ENCODE results near the gene CAD.

Gene CAD

DNA sequence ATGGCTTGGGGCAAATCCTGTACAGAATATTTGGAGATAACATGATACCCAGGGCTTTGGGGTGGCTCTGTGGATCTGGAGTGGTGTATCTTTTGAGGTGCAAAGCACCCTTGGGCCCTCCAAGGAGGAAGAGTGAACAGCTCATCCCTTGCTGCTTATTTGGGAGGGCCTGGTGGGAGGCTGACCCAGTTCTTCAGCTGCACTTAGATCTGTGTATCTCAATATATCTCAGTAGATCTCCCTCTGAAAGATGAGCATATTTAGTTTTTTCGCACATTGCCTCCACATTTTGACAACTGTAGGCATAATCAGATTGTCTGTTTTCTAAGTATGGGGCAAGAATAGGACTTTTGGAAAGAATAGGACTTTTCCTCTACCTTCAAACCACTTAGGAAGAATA lies 67.8 kb downstream of the CAD start:
- DNase-seq, result no peak

DNA sequence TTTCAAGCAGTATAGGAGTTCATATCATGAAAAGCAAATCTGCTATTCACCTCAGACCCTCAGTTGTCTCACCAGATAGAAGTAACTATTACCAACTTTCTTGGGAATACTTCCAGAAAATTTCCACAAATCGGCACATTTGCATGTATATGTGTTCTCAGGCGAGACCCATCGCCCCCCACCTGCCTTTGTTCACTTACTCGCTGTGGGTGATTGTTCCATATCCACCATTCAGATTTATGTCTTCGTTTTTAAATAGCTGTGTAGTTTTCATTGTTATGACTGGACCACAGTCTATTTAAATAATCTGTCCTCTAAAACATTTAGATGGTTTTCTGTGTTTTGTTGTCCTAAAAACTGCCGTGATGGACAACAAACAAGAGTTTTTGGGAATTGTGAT lies 68.3 kb downstream of the CAD start:
- DNase-seq, result no peak

DNA sequence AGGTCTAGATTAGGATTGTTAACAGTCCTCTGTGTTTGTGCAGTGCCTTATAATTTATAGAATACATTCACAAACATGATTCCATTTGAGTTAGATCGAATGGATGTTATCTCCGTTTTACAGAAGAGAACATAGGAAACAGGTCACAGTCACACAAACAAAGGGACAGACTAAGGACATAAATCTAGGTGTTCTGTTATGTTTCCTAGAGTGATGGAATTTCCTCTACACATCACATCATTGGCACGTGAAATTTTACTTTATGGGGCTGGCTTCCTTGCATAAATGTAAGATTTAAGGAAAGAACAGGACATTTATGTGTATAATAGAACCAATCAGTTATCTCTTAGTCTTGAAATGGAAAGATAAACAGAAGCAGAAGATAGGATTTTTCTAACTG lies 71.4 kb downstream of the CAD start:
- no peak for DNase-seq

DNA sequence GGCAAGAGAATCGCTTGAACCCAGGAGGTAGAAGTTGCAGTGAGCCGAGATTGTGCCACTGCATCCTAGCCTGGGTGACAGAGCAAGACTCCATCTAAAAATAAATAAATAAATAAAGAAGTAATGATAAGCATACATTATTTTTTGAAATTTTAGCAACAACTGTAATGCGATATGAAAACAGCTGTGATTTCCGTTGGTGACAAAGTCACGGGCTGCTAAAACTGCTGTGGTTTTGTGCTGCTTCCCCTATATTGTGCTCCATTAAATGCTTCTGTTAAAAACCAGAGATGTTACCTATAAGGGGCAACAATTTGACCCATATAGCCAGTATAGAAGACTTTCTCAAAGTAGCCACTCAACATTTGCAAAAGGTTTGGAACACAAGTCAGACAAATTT lies 73.4 kb downstream of the CAD start:
- DNase-seq, result no peak

DNA sequence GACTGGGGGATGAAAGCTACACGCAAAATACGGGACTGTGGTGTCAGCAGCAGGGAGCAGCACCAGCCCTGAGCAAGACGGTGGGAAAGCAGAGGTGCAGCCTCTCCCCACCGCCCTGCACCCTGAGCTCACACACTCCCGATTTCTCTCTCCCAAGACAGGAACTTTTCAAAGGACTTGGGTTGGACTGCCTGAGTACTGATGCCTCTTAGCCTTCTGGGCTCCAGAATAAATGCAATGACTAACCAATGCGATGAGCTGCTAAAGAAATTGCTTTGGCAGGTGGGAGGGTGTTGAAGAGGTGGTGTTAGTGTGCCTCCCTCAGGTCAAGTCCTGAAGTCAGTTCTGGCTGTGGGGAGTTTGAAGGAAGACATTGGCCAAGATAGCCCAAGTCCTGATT lies 74.7 kb downstream of the CAD start:
- DNase-seq, result no peak
